GM21619 (cell line): ENCODE measurements around the gene TNFSF15.

Experiments
- ATAC-seq: cut with Tn5 transposase; IDR thresholded peaks from one replicate; pipeline ENCODE4 v1.9.1; 2021; ENCODE audit not compliant: unreplicated experiment

Gene TNFSF15

GRCh38 chr9:114805670-114806525 lies at the start of gene TNFSF15:
Gene TNFSF15 (minus strand): TSS chr9:114806039. CDS start chr9:114806012, 27 bp downstream.
- peak; percentile 94 for ATAC-seq

- ATAC-seq = no peak
Observed at GRCh38 chr9:114855488-114855887, 49.6 kb upstream of the TNFSF15 start.

DNA sequence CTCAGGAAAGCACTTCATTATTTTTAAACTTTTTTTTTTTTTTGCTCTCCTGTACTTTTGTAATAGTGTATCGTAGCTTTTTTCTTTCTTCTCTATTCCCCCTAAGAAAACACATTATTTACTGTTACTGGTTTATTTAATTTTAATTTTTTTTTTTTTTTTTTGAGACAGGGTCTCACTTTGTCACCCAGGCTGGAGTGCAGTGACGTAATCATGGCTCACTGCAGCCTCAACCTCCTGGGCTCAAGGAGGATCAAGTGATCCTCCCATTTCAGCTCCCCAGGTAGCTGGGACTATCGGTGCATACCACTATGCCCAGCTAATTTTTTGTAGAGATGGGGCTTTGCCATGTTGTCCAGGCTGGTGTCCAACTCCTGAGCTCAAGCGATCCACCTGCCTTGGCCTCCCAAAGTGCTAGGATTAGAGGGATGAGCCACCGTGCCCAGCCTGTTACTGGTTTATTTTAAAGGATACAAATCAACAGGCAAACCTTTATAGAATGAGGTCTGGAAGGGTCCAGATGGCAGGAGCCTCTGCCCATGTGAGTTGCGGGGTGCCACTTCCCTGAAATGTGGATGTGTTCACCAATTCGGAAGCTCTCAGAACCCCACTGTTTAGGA lies 49.0 kb upstream of the TNFSF15 start:
- no peak for ATAC-seq

DNA sequence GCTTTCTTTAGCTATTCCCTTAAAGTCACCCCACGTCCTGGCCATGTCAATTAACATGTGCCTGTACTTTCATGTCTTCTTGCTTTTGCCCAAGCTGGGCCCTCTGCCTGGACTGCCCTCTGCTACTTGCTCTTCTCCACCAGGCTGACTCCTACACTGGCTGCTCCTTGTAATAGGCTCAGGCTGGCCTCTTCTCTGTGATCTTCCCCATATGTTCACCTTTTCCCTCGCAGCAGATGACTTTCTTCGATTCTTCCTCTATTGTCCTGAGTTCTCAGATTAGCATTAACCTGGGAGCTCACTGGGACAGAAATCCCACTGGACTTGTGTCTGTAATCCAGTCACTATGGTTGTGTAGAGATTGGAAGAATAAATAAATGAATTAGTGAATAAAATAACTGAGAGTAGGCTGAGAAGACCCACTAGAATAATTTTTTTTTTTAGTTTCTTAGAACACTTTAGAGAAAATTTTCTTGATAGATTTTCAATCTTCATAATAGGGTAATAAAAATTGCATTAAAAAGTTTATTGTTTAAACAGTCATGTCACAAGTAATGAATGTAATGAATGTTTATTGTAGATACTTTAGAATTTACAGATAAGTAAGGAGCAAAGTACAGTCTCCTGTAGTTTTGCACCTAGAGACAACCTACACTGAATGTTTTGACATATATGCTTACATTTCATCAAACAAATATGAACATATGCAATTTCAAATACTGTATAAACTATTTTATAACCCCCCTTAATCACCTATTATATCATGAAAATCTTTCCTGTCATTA lies 47.4 kb upstream of the TNFSF15 start:
- no peak for ATAC-seq

GRCh38 chr9:114852050-114852594 lies 46.3 kb upstream of the TNFSF15 start:
- ATAC-seq = no peak

GRCh38 chr9:114851306-114851705 lies 45.5 kb upstream of the TNFSF15 start:
- no peak for ATAC-seq

DNA sequence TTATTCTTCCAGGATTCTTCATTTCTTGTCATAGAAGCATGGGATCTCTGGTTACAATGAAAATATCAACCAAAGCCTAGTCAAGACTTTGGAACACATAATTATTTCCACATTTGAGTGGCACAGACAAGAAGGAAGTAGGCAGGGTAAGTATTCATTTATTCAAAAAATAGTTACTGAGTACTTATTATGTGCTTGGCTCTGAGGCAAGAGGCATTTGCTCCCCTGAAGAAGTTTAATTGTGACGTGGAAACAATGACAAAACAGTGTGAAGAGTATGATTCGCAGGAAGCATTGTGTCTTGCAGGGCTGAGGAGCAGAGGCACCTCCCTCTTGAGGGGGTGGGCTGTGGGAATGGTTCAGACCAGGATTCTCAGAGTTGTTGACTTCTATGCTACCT lies 45.0 kb upstream of the TNFSF15 start:
- ATAC-seq = no peak

DNA sequence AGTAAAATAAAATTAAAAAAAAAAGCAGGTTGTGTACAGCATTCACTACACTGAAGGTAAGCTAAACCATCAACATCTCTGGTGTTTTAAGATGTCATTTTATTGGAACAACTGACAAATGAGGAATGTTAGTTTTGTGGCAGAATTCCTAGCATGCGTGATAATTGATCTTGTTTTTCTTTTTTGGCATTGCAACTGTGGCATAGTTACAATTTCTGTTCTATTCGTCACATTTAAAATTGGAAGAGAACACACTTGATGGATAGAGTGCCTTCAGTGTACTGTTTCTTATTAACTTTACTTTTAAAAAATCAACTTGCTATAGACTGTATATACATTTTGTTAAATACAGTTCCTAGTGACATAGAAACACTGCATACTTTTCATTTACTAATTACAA lies 43.6 kb upstream of the TNFSF15 start:
- no peak for ATAC-seq

DNA sequence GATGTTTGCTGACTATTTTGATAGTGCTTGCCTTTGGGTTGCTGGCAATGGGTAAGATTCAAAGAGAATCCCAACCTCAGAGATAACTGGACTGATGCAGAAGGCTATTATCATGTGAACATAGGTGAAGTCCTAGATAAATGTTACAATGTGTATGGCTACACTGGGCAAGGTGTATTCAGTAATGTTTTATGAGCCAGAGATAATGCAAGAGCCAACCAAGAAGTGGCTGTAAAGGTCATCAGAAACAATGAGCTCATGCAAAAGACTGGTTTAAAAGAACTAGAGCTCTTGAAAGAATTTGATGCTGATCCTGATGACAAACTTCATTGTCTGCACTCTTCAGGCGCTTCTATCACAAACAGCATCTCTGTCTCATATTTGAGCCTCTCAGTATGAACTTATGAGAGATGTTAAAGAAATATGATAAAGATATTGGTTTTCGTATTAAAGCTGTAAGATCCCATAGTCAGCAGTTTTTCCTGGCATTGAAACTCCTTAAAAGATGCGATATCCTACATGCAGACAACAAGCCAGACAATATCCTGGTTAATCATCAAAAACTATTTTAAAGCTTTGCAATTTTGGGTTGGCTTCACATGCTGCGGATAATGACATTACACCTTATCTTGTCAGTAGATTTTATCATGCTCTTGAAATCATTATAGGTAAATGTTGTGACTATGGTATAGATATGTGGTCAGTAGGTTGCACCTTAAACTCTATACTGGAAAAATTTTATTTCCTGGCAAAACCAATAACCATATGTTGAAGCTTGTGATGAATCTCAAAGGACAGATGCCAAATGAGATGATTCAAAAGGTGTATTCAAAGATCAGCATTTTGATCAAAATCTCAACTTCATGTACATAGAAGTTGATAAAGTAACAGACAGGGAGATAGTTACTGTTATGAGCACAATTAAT lies 41.9 kb upstream of the TNFSF15 start:
- no peak for ATAC-seq

DNA sequence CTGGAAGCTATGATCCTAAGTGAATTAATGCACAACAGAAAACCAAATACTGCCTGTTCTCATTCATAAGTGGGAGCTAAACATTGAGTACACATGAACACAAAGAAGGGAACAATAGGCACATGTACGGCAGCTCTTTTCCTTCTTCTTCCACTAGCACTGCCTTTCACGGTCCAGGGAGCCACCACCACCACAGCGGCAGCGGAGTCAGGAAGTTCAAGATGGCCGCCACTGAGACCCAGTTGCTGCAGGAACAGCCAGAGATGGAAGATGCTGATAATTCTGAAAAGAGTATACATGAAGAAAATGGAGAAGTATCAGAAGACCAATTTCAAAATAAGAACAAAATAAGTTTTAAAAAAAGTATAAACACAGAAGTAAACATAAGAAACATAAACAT lies 39.5 kb upstream of the TNFSF15 start:
- ATAC-seq = no peak

GRCh38 chr9:114844766-114845165 lies 38.9 kb upstream of the TNFSF15 start:
- ATAC-seq = no peak

DNA sequence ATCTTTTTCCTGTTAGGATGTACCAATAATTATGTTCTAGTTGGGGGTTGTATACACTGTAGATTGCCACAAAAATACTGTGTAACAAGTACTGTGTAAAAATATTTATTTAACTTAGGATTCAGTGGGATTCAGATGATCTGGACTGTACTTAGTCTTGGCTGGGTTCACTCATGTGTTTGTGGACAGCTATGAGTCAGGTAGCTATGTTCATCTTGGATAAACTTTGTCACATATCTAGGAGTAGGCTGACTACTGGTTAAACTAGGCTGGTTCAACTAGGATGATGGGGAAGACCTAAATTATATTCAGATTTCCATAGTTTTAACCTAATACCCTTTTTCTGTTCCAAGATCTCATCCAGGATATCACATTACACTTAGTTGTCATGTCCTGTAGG lies 32.1 kb upstream of the TNFSF15 start:
- no peak for ATAC-seq

GRCh38 chr9:114836769-114837168 lies 30.9 kb upstream of the TNFSF15 start:
- no peak for ATAC-seq

DNA sequence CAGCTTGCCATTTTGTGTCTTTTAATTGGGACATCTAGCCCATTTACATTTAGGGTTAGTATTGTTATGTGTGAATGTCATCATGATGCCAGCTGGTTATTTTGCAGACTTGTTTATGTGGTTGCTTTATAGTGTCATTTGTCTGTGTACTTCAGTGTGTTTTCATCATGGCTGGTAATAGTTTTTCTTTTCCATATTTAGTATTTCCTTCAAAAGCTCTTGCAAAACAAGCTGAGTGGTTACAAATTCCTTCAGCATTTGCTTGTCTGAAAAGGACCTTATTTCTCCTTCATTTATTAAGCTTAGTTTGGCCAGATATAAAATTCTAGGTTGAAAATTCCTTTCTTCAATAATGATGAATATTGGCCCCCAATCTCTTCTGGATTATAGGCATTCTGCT lies 28.5 kb upstream of the TNFSF15 start:
- ATAC-seq = no peak

DNA sequence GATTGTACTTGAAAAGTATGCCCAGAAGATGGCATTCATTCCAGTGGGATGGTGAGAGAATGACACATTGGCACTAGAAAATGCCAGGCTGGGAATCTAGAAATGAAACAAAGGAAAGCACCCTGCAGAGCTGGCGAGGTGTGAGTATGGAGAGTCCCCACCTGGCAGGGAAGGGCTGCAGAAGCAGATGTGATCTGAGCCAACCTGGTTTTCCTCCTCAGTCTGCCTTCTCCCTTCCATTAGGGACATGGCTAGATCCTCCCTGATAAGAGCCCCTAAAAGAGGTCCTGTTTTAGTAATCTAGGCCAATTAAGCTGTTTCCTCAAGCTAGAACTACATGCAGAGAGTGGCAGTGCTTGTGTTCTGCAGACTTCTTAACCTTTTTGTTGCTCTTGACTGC lies 24.7 kb upstream of the TNFSF15 start:
- ATAC-seq = no peak

- ATAC-seq = no peak
Observed at GRCh38 chr9:114829574-114830440, 24.0 kb upstream of the TNFSF15 start.

- no peak for ATAC-seq
Observed at GRCh38 chr9:114828303-114828650, 22.4 kb upstream of the TNFSF15 start.

DNA sequence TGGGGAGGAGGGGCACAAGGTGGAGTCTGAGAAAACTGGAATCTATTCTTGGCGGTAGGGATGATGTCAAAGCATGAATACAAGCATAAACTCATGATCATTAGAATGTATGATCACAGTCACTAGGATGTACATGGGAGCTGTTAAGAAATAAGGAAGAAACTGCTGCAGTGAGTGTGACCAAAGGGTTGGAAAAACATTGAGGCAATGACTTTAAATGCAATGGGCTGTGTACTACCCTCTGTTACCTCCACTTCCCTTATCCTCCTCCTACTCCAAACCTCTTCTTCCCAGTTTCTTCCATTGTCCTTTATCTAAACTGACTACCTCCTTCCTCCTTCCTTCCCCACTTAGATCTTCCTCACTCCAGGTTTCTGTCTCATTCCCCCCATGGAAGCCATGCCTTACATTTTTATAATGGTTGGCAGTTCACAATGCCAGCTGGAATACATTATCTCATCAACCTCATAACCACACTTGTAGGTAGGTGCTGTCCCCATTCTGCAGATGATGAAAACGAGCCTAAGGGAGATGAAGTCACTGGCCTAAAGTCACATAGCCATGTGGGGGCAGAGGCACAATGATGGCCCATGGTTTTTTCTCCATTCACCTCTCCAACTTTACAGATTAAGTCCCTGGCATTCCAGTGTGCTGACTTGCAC lies 21.9 kb upstream of the TNFSF15 start:
- no peak for ATAC-seq

GRCh38 chr9:114826431-114826830 lies 20.6 kb upstream of the TNFSF15 start:
- ATAC-seq = no peak
